Body of pancreas (tissue), 4 donors: Measurements from ENCODE around the gene TJP3.

Experiments
- CTCF ChIP-seq, 7 experiments: fragments of 450-650 bp in 4 of 7; fragments of 200-600 bp in 3 of 7; sonication (generic) in 3 of 7; IDR thresholded peaks; one replicate each; pipeline ENCODE4 v1.5.1; 2016 to 2019; ENCODE audit warnings: antibody characterized with exemption in 7 of 7
- POLR2A ChIP-seq, 3 donors: fragments of 450-650 bp; IDR thresholded peaks; one replicate each; pipeline ENCODE4 v1.6.1; 2016; ENCODE audit warnings: antibody characterized with exemption in 3 of 3, mild to moderate bottlenecking in 2 of 3

DNA sequence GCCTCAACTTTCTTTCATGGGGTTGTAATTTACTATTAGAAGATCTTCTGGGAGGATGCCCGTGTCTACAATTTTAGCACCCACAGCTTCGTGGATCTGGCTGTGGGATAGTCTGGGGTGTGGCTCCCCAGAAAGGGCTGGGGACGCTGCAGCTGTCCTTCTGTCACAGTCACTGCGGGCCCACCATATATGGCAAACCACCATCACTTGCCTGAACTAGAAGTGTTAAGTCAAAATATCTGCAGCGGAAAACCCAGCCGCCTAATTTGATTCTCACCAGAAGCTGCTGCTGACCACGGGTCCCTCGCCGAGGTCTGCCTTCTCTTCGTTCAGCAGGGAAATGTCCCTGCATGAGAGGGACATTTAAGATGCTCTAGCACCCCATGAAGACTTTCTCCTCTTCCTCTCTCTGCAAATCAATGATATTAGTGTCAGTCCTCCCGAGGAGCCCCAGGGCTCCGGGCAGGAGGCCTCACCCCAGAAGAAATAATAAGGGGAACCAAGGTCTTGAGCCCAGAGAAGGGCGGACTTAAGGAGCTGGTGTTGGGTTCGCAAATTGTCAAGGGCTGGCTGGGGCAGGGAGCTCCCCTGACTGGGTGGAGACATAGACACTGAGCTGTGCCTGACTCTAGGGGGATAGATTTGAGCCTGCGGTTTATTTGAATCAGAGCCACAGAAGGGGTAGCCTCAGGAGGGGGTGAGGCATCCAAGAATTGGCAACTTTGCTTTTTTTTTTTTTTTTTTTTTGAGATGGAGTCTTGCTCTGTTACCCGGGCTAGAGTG is 81.0 kb downstream of the TJP3 start:
- TF ChIP-seq CTCF (IDR thresholded peaks at IDR 0.05) (no peak), POLR2A (IDR thresholded peaks at IDR 0.05) (no peak)
